ENCODE data around the gene ILDR2.
"Not testable (repeated sequence)": the region's sequence is repeated elsewhere in the genome, so short reads cannot be mapped to it uniquely, and the experiment has no call there.

ILDR2 gene

DNA sequence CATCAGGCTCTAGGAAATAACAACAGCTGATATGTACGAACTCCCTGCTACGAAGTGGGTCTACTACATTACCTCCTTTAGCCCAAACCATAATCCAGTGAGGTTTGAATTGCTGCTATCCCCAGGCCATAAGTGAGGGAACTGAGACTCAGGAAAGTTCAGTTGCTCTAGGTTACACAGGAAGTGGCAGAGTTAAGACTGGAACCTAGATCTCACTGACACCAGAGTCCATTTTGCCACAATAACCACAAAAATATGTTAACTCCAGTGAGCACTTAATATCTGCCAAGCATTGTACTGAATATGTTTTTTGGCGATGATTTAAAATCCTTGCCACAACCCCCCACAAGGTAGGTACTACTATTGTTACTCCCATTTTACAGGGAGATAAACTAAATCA, 90.4 kb downstream of the ILDR2 start:
- no peak for DNase-seq

- DNase-seq = peak in 1 of 2 donors; percentile 6
Measured at GRCh38 chr1:166884040-166884642, 91.2 kb downstream of the ILDR2 start.

DNA sequence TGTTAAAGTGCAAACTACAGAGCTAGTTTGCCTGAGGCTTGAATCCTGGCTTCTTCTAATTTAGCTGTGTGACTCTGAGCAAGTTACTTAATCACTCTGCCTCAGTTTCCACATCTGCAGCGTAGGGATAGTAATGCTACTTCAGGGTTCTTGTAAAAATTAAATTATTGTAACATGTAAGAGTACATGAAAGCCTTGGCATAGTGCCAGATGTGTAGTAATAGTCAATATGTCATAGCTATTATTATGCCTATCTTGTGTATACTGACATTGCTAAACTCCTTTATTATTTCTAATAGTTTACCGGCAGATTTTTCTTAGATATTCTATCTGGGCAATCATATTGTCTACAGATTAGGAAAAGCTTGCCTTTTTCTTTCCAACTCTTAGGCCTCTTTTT, 92.4 kb downstream of the ILDR2 start:
- no peak for DNase-seq

GRCh38 chr1:166878173-166878917, 97.0 kb downstream of the ILDR2 start:
- not testable (repeated sequence) for DNase-seq

- DNase-seq = no peak
Measured at GRCh38 chr1:166876540-166876838, 98.9 kb downstream of the ILDR2 start.

DNA sequence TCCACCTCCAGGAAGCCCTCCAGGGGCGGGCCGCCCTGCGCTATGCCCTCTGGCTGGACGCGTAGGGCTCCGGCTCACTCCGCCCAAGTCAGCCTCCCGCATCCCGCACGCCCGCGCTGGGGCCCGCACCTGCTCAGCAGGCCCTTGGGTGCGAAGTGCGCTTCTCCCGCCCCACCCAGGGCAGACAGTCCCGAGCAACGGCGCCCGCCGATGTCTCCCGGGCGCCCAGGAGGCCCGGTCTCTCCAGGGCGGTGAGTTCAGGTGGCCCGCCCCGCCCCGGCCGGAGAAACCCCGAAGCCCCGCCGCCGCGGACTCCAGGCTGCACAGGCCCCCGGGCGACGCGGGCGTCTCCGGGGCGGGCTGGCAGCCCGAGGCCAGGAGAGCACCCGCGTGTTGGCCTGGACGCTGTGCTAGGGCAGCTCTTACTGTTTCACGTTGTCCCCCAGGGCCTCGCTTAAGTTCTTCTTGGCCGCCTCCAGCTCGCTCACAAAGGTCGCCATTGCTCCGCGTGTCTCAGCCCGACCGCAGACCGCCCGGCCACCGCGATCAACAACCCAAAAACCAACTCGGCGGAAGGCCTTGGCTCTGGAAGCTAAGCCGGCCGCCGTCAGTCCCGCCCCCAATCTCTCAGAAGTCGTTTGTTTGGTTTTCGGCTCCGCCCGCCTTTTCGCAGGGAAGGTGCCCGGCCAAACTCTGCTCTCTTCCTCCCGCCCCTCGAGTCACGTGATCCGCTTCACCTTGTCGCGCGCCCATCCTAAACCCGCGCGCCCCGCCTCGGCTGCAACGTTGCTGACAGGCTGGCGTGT, 99.4 kb downstream of the ILDR2 start, which contains the start of gene TADA1:
Gene TADA1, minus strand, starts transcription at position 531 of the 806 bp plus-strand sequence. Its CDS starts 31 bp downstream, at position 500.
- DNase-seq = peak; percentile 80 to 100

GRCh38 chr1:166875302-166875733, 100.0 kb downstream of the ILDR2 start:
- DNase-seq = no peak

- DNase-seq = no peak
Measured at GRCh38 chr1:166874464-166874863, 100.9 kb downstream of the ILDR2 start.

GRCh38 chr1:166870584-166870983, 104.8 kb downstream of the ILDR2 start:
- no peak for DNase-seq

- no peak for DNase-seq
Measured at GRCh38 chr1:166869318-166870099, 105.8 kb downstream of the ILDR2 start.

DNA sequence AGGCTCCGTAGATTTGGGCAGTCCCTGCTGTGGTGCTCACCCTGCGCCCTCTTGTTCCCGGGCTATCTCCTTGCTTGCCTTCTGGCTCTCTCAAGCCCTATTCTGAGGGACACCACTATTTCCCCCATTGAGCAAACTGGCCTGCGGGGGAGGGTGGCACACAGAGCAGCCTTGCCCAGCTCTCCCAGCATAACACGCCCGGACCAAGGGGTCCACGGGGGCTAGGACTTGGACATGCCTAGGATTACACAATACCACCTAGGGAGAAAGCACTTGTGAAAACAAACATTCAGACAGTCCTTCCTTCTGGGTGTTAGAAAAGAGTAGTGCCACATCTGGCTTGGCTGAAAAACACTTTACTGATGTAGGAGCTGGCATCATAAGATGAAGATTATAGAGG, 106.7 kb downstream of the ILDR2 start:
- DNase-seq = no peak

DNA sequence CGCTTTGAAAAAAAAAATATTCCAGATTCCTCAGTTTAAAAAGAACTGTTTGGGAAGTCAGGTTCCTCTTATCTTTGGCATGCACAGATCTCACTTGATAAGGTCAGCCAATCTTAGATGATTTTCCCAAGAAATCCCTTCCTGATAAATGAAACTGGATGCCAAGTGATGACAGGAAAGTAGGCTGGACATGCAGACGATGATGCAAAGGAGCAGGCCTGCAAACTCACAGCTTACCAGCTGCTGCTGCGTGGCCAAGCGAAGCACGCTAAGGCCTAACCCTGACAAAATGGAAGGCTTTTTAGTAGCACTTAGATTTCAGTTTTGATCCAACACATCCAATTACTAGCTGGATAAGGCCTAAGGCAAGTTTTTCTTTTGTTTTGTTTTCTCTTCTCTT, 109.4 kb downstream of the ILDR2 start:
- DNase-seq = no peak

- DNase-seq = no peak
Measured at GRCh38 chr1:166859597-166859996, 115.7 kb downstream of the ILDR2 start.

GRCh38 chr1:166858726-166859419, 116.5 kb downstream of the ILDR2 start:
- DNase-seq = no peak
